WTC11 (cell line): Measurements from ENCODE around the gene IPPK. TPM values are rescaled to one million over a fixed set of nuclear protein-coding genes. Genes with fewer than 3 reads are reported as not detected.

ENCODE experiments used
- ATAC-seq: fragments of 200-7000 bp; cut with Tn5 transposase; 2 replicates; pipeline ENCODE4 v1.10.0; 2021; ENCODE audit warnings: mild to moderate bottlenecking, moderate library complexity
- CTCF ChIA-PET: fragments of 300-600 bp; sonication (Branson Sonifier 250); formaldehyde crosslinking; loops from one replicate; lab custom pipeline; 2021; ENCODE audit warnings: antibody characterized with exemption; lab: Charles Lee
- POLR2A ChIA-PET: fragments of 350-600 bp; sonication (Branson Sonifier 250); formaldehyde crosslinking; loops from one replicate; lab custom pipeline; 2021; ENCODE audit warnings: antibody characterized with exemption; lab: Charles Lee
- DNase-seq: peaks from one replicate; pipeline ENCODE4 v3.0.0; 2021; ENCODE audit warnings: low spot score
- H3K27ac Mint-ChIP-seq: 2 replicates; pipeline ENCODE4 v1.8.0; 2021; ENCODE audit warnings: mixed read lengths
- H3K27me3 Mint-ChIP-seq: 2 replicates; pipeline ENCODE4 v1.8.0; 2021; ENCODE audit warnings: low read depth, mild to moderate bottlenecking, moderate library complexity, mixed read lengths
- H3K36me3 Mint-ChIP-seq: 2 replicates; pipeline ENCODE4 v1.8.0; 2021; ENCODE audit warnings: mixed read lengths
- H3K4me1 Mint-ChIP-seq: 2 replicates; pipeline ENCODE4 v1.8.0; 2022; ENCODE audit warnings: mixed read lengths
- H3K4me3 Mint-ChIP-seq: 2 replicates; pipeline ENCODE4 v1.8.0; 2021; ENCODE audit warnings: mild to moderate bottlenecking, moderate library complexity, mixed read lengths
- H3K9me3 Mint-ChIP-seq: 2 replicates; pipeline ENCODE4 v1.8.0; 2021; ENCODE audit warnings: mixed read lengths
- ARID4B ChIP-seq: sonication (generic); formaldehyde crosslinking; IDR thresholded peaks from 2 replicates; pipeline ENCODE4 v1.8.0; 2023; ENCODE audit warnings: missing genetic modification reagents, mild to moderate bottlenecking, borderline replicate concordance
- CDX4 ChIP-seq: fragments of 250-450 bp; sonication (Bioruptor Pico); IDR thresholded peaks from 2 replicates; pipeline ENCODE4 v1.9.0; 2021; ENCODE audit warnings: moderate library complexity, mild to moderate bottlenecking, inconsistent platforms, borderline replicate concordance
- CREM ChIP-seq: sonication (generic); formaldehyde crosslinking; IDR thresholded peaks from 2 replicates; pipeline ENCODE4 v1.8.1; 2022; ENCODE audit warnings: mild to moderate bottlenecking, missing genetic modification reagents, moderate library complexity
- ELF4 ChIP-seq: sonication (generic); formaldehyde crosslinking; IDR thresholded peaks from 2 replicates; pipeline ENCODE4 v1.8.1; 2022; ENCODE audit warnings: low read depth, mild to moderate bottlenecking, moderate library complexity, missing genetic modification reagents
- FOXP4 ChIP-seq: sonication (generic); formaldehyde crosslinking; IDR thresholded peaks from 2 replicates; pipeline ENCODE4 v1.8.0; 2022; ENCODE audit warnings: mild to moderate bottlenecking, missing genetic modification reagents
- GTF2I ChIP-seq: fragments of 250-450 bp; sonication (Bioruptor Pico); conservative IDR thresholded peaks from 2 replicates; pipeline ENCODE4 v1.4.0; 2021; ENCODE audit warnings: mild to moderate bottlenecking
- HMGA2 ChIP-seq: fragments of 250-450 bp; sonication (Bioruptor Pico); IDR thresholded peaks from 2 replicates; pipeline ENCODE4 v1.4.0; 2021; ENCODE audit warnings: mild to moderate bottlenecking, moderate library complexity
- IRF2 ChIP-seq: sonication (generic); formaldehyde crosslinking; IDR thresholded peaks from 2 replicates; pipeline ENCODE4 v1.8.0; 2022; ENCODE audit warnings: low read depth, missing genetic modification reagents, borderline replicate concordance
- JAZF1 ChIP-seq: fragments of 250-450 bp; sonication (Bioruptor Pico); IDR thresholded peaks from 2 replicates; pipeline ENCODE4 v1.9.0; 2021; ENCODE audit warnings: moderate library complexity, mild to moderate bottlenecking, inconsistent platforms
- MXD4 ChIP-seq: fragments of 250-450 bp; sonication (Bioruptor Pico); IDR thresholded peaks from 2 replicates; pipeline ENCODE4 v1.8.0; 2021; ENCODE audit warnings: mild to moderate bottlenecking, moderate library complexity, borderline replicate concordance
- NR2C2 ChIP-seq: sonication (generic); formaldehyde crosslinking; IDR thresholded peaks from 2 replicates; pipeline ENCODE4 v1.8.0; 2022; ENCODE audit warnings: mild to moderate bottlenecking, missing genetic modification reagents
- PRRX2 ChIP-seq: fragments of 250-450 bp; sonication (Bioruptor Pico); IDR thresholded peaks from 2 replicates; pipeline ENCODE4 v1.8.0; 2021; ENCODE audit warnings: mild to moderate bottlenecking
- RORB ChIP-seq: fragments of 250-450 bp; sonication (Bioruptor Pico); IDR thresholded peaks from 2 replicates; pipeline ENCODE4 v1.9.0; 2021; ENCODE audit warnings: mild to moderate bottlenecking
- SP1 ChIP-seq: sonication (generic); formaldehyde crosslinking; conservative IDR thresholded peaks from 2 replicates; pipeline ENCODE4 v1.8.1; 2022; ENCODE audit warnings: missing genetic modification reagents
- STAT6 ChIP-seq: sonication (generic); formaldehyde crosslinking; conservative IDR thresholded peaks from 2 replicates; pipeline ENCODE4 v1.8.1; 2023; ENCODE audit warnings: mild to moderate bottlenecking, low read depth, missing genetic modification reagents, moderate library complexity
- ZBTB21 ChIP-seq: sonication (generic); formaldehyde crosslinking; IDR thresholded peaks from 2 replicates; pipeline ENCODE4 v1.8.1; 2023; ENCODE audit warnings: mild to moderate bottlenecking, missing genetic modification reagents, borderline replicate concordance
- ZNF138 ChIP-seq: sonication (generic); formaldehyde crosslinking; conservative IDR thresholded peaks from 2 replicates; pipeline ENCODE4 v1.8.1; 2022; ENCODE audit warnings: mild to moderate bottlenecking, moderate library complexity, missing genetic modification reagents
- ZNF425 ChIP-seq: fragments of 250-450 bp; sonication (Bioruptor Pico); conservative IDR thresholded peaks from 2 replicates; pipeline ENCODE4 v1.9.0; 2021; ENCODE audit warnings: mild to moderate bottlenecking
- total RNA-seq: library from RNA; stranded (reverse); gene quantifications from 3 replicates; pipeline ENCODE4 v1.2.3, GENCODE V29; 2021

Gene IPPK
- total RNA-seq, 1 experiment from 2014 or later, result 8.6 TPM

- TF ChIP-seq STAT6 (no peak), ZBTB21 (CRISPR knock-in tag) (no peak)
Observed at GRCh38 chr9:92660266-92660665, 9.7 kb downstream of the IPPK start (continued).

- H3K9me3 Mint-ChIP-seq, result no peaks in the 10 kb centered on the region
- ChIA-PET CTCF (interaction anchor here (0.6 to 1.3 kb wide), 5 partner anchors 10 to 128 kb away, joined by 3 to 6 read pairs (median 5); partner anchors contain the start of gene IPPK), POLR2A (no interaction called here)
- peak overlapping the region; percentile 91; the same call in 1 of the 2 replicates for H3K27ac Mint-ChIP-seq
- peaks cover 3% of the 10 kb centered on the region; the same call in 1 of the 2 replicates for H3K36me3 Mint-ChIP-seq
- no peaks in the 10 kb centered on the region for H3K27me3 Mint-ChIP-seq
- DNase-seq, result no peak
- TF ChIP-seq HMGA2 (CRISPR knock-in tag), result no peak
- TF ChIP-seq RORB, result no peak
- TF ChIP-seq ELF4 (CRISPR knock-in tag), result no peak
- no peak for TF ChIP-seq NR2C2 (CRISPR knock-in tag)
- TF ChIP-seq SP1 (CRISPR knock-in tag), result no peak
- no peak for TF ChIP-seq FOXP4 (CRISPR knock-in tag)
- TF ChIP-seq JAZF1 (CRISPR knock-in tag), result no peak
- TF ChIP-seq STAT6, result no peak
- peak; percentile 36 for ATAC-seq
- no peak overlapping the region for H3K4me3 Mint-ChIP-seq
- peaks cover 14% of the 10 kb centered on the region for H3K4me1 Mint-ChIP-seq
Observed at GRCh38 chr9:92659601-92660000, 10.3 kb downstream of the IPPK start.

GRCh38 chr9:92658611-92659010 is 11.3 kb downstream of the IPPK start:
- peaks cover 13% of the 10 kb centered on the region for H3K4me1 Mint-ChIP-seq
- ChIA-PET CTCF (interaction anchor here (0.9 to 1.0 kb wide), 3 partner anchors 10 to 132 kb away, joined by 4 to 7 read pairs (median 5); partner anchors contain the start of gene IPPK), POLR2A (no interaction called here)
- no peaks in the 10 kb centered on the region for H3K27me3 Mint-ChIP-seq
- TF ChIP-seq HMGA2 (CRISPR knock-in tag) (no peak), MXD4 (CRISPR knock-in tag) (no peak), IRF2 (CRISPR knock-in tag) (no peak), ZNF138 (no peak), CREM (CRISPR knock-in tag) (no peak), ARID4B (CRISPR knock-in tag) (no peak), CDX4 (no peak), GTF2I (CRISPR knock-in tag) (no peak), ZNF425 (CRISPR knock-in tag) (no peak), PRRX2 (CRISPR knock-in tag) (no peak)
- H3K9me3 Mint-ChIP-seq, result no peaks in the 10 kb centered on the region
- H3K36me3 Mint-ChIP-seq, result peaks cover 3% of the 10 kb centered on the region; the same call in 1 of the 2 replicates
- no peak overlapping the region for H3K4me3 Mint-ChIP-seq
- H3K27ac Mint-ChIP-seq, result no peak overlapping the region
- no peak for ATAC-seq
- DNase-seq, result no peak
